NCI-H2196 (cell line): ENCODE measurements around the gene NUP210.

Source experiments
- DNase-seq: peaks from one replicate; lab custom pipeline; 2025; ENCODE audit not compliant: unreplicated experiment; lab: John Stamatoyannopoulos, UW

NUP210 gene

DNA sequence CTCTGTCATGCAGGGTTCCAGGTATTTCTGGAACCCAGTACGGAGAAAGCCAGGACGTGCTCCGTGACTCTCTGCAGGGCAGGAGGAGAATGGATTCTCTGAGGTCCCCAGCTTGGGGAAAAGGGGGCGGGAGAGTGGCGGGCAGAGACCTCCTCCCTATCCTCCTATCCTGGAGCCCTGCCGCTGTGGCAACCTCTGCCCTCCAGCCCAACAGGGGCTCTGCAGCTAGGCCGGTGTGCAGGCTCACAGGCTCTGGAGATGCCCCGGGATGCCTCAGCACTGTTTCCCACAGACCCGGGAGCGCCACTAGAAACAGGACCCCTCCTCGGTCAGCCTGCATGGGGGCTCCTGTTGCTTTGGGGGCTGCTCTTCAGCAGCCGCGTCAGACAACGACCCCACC, 43.1 kb downstream of the NUP210 start:
- no peak for DNase-seq

GRCh38 chr3:13376091-13376490, 44.0 kb downstream of the NUP210 start:
- no peak for DNase-seq

GRCh38 chr3:13375464-13375863, 44.7 kb downstream of the NUP210 start:
- DNase-seq, result no peak

- no peak for DNase-seq
These were observed 46.0 kb downstream of the NUP210 start for GRCh38 chr3:13373975-13374586.

GRCh38 chr3:13372656-13373055, 47.5 kb downstream of the NUP210 start:
- no peak for DNase-seq

GRCh38 chr3:13372126-13372525, 48.0 kb downstream of the NUP210 start:
- DNase-seq, result no peak

DNA sequence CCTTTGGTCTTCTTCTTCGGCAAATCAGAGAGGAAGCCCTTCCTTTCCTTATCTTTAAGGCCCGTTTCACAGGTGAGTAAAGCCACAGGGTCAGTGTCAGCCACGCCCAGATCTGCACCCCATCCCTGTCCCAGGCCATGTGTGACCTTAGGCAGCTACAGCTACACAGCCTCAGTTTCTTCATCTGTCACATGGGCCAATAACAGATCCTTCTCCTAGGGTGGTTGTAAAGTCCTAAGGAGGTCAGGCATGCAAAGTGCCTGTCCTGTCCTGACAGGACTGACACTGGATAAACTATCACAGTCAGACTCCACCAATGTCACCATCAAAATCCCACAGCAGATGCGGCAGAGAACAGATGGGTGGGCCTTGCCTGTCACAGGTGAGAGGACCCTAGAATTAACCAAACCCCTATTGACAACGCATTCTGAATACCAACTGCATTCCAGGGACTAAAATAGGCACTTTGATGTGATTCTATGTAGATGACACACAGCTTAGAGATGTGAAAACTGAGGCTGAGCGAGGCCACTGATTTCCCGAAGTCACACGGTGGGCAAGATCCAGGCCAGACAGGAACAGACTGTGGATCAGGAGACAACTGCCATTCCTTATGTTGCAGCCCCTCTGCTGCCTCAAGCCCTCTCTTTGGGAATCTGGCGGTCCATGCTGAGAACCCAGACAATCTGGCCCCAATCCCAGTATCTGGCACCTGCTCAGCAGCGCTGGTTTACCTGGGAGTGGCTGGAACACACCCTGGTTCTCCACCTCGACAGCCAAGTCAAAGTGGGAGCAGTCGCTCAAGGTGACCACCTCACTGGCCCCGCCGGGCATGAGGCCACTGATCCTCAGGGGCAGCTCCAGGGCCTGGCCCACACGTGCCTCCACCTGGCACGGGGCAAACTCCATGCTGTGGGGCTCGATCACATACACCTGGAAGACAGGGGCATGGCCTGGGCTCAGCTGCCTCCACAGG, 48.7 kb downstream of the NUP210 start:
- no peak for DNase-seq

DNA sequence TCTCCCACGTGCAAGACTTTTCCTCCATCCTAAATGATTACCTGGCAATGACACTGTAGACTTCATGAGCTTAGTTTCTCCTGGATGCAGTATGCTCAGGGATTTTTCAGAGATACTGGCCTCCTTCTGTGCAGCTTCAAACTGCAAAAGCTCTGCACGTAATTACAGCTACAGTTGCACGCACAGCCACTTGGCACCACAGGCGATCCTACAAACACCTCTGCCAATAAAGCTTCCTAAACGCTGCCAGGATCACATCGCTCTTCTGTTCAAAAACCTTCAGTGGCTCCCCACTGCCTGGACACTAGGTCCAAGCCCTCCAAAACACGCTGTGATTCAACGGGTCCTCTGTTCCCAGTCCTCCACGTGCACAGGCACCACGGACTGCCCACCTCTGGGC, 49.5 kb downstream of the NUP210 start:
- no peak for DNase-seq

DNA sequence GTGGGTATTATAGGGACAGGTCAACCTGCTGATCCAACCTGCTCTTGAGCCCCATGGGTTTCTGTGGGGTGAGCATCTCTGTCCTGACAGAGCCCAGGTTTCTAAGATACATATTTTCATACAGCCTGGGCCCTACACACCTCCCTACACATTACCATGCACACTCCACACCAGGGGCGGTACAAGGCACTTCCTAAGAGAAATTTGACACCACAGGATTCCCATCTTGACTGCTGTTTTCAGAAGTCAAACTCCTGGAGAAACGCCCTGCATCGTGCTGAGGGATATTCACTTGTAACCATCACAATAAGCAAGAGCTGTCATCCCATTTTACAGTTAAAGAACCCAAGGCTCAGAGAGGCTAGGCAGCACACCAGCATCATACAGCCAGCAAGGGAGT, 50.1 kb downstream of the NUP210 start:
- no peak for DNase-seq

DNA sequence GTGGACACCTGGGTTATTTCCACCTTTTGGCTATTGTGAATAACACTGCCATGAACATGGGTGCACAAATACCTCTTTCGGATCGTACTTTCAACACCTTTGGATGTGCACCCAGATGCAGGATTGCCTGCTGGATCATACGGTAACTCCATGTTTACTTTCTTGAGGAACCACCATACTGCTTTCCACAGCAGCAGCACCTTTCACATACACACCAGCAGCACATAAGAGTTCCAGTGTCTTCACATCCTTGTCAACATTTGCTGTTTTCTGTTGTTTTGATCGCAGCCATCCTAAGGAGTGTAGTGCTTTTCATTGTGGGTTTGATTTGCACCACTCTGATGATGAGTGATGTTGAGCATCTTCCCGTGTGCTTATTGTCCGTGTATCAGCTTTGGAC, 51.3 kb downstream of the NUP210 start:
- DNase-seq, result no peak

- DNase-seq, result no peak
These were observed 52.4 kb downstream of the NUP210 start for GRCh38 chr3:13367728-13368127.

DNA sequence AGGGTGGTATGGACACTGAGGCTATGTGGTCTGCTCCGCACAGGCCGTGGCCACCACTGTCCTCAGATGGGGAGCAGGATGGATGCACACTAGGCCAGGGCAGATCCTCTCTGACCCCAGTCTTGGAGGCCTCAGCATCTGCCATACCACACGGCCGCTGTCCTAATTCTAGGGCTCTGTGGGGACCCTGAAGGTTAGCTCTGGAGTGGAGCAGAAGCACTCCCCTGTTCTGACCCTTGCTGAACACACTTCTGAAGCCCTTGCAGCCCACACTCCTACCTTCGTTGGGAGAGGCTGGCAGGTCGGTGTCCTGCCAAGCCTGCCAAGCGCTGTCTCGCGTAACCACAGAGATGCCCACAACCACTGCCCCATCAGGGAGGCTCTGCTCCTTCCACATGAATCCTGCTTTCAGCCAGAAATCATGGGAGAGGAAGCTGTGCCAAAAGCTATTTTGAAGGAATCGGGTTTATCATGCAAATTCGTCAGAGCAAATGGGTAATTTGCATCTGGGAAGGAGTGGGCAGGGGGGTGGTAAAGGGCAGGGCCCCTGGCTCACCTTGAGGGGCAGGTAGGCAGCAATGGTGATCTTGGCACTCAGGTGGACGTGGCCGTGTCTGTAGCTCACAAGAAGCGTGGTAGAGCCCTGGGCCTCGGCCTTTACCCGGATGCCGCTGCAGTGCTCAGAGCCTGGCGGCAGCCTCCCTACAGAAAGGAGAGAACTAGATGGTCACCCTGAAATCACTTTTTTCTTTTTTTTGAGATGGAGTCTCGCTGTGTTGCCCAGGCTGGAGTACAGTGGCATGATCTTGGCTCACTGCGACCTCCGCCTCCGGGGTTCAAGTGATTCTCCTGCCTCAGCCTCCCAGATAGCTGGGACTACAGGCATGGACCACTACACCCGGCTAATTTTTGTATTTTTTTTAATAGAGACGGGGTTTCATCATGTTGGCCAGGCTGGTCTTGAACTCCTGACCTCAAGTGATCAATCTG, 54.4 kb downstream of the NUP210 start:
- no peak for DNase-seq

DNA sequence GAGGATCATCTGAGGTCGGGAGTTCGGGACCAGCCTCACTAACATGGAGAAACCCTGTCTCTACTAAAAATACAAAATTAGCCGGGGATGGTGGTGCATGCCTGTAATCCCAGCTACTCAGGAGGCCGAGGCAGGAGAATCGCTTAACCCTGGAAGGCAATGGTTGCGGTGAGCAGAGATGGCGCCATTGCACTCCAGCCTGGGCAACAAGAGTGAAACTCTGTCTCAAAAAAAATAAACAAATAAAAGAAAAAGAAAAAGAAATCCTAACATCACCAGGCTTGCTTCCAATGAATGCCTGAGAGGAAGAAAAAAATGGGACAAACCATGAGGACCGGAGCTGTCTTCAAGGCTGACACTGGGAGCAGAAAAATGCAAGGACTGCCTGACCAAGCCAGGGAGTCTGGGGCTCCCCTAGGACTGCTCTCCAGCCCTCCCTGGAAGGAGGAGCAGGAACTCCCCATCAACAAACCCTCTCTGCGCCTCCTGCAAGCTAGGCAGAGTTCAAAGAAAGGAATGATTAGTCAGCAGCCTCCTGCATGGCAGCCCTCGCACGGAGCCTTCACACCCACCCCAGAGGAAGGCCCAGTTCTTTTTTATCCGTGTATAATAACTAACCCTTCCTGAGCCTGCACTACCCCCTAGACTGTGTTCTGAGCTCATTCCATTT, 55.4 kb downstream of the NUP210 start:
- DNase-seq, result no peak

GRCh38 chr3:13362551-13362950, 57.6 kb downstream of the NUP210 start:
- no peak for DNase-seq

- DNase-seq, result no peak
These were observed 60.2 kb downstream of the NUP210 start for GRCh38 chr3:13359916-13360315.

- DNase-seq, result no peak
These were observed 61.5 kb downstream of the NUP210 start for GRCh38 chr3:13358643-13359042.

GRCh38 chr3:13358051-13358450, 62.1 kb downstream of the NUP210 start:
- no peak for DNase-seq

DNA sequence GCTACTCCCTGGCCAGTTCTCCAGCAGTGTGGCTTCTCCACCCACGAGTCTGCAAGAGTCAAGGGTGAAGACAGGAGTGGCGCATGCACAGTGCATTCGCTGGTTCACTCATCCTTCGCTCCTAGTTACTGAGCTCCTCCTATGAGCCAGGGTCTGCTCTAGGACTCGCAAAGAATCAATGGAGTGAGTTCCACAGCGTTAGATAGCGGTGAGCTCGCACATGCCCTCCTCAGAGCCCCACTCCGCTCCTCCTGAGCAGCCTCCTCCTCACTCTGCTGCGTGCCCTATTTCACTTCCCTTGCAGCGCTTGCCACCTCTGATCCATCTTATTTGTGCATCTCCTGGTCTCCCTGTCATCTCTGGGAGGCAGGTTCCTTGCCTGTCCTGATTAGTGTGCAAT, 63.0 kb downstream of the NUP210 start:
- no peak for DNase-seq

GRCh38 chr3:13353936-13354542, 66.1 kb downstream of the NUP210 start:
- DNase-seq, result no peak

GRCh38 chr3:13353506-13353905, 66.6 kb downstream of the NUP210 start:
- DNase-seq, result no peak
